GM19351 (cell line): ENCODE measurements around the gene PCBP3.
"Not testable (repeated sequence)": the region's sequence is repeated elsewhere in the genome, so short reads cannot be mapped to it uniquely, and the experiment has no call there.

ENCODE experiments used
- ATAC-seq: cut with Tn5 transposase; IDR thresholded peaks from one replicate; pipeline ENCODE4 v1.9.1; 2021; ENCODE audit warnings: mild to moderate bottlenecking, moderate library complexity; ENCODE audit not compliant: unreplicated experiment

The PCBP3 gene

GRCh38 chr21:45634511-45635183 is 8.9 kb upstream of the PCBP3 start:
- ATAC-seq, result no peak

GRCh38 chr21:45635271-45636151 is 8.0 kb upstream of the PCBP3 start:
- no peak for ATAC-seq

DNA sequence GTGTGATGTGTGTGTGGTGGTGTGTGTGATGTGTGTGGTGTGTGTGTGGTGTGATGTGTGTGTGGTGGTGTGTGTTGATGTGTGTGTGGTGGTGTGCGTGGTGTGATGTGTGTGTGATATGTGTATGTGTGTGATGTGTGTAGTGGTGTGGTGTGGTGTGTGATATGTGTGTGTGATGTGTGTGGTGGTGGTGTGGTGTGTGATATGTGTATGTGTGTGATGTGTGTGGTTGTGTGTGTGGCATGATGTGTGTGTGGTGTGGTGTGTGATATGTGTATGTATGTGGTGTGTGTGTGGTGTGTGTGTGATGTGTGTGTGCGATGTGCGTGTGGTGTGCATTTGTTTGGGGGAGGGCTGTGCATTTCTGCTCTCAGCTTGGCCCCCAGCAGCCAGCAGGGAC is 7.1 kb upstream of the PCBP3 start:
- ATAC-seq, result no peak

- no peak for ATAC-seq
Observed at GRCh38 chr21:45636951-45637646, 6.4 kb upstream of the PCBP3 start.

DNA sequence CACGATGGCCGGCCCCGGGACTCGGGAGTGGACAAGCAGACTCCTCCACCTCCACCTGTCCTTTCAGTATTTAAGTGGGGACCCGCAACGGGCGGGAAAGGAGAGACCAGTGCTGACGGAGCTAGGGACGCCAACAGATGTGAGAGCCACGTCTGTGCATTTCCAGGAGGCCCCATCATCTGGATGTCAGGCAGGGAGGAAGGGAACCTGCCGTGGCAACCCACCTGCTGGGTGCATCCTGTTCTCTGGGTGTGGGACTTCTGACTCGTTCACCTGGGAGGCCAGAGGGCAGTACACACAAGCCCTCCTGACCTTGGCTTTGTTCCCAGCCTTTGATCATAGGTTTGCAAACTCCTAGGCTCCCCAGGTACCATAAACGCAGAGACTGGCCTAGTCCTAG is 5.6 kb upstream of the PCBP3 start:
- ATAC-seq, result no peak

DNA sequence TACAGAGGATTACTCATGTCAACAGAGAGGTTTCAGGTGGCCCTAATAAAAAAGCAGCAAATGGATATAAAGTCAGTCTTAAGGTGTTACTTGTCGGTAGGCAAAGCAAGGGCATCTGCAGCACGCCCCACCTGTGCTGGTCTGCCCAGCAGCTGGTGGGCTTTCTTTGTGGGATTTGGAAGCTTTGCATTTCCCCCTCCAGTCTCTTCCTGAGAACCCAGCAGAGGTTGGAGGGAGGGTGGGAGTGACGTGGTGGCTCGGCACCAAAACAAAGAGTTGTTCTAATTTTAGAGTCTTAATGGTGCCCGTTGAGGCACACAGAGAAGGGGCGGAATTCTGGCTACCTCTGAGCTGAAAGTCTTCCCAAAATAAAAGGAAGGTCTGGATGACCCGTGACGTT is 4.8 kb upstream of the PCBP3 start:
- no peak for ATAC-seq

DNA sequence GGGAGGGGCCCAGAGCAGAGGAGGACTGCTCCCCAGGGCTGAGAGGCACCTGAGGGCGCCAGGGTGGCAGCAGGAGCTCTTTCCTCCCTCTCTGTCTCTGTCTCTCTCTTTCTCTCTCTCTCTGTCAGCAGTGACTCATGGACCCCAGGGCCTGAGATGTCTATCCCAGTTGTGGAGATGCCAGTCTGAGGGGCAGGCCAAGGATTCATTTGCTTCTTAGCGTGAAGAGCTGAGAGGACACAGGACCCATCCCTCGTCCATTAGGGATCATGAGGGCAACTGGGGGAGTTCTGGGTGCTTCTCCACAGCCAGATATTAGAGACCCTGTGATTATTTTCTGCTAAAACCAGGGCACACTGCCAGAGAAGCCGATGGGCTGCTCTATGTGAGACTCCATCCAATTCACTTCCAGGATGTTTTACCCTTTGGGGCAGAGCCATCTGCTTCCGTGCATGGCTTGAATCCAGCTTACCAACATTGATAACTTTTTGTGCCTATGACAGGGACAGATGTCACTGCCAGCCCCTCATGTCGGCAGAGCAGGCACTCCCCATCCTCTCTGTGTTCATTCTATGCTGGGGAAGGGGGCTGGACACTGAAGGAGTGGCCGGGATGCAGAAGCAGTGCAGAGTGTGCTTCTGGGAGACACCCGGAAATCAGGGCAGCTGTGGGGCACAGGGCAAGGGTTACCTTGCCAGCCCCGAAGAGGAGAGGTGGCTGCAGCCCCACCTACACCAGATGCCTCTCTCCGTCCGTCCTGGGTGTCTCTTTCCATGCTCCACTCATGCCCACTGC is 4.1 kb upstream of the PCBP3 start:
- ATAC-seq, result no peak

DNA sequence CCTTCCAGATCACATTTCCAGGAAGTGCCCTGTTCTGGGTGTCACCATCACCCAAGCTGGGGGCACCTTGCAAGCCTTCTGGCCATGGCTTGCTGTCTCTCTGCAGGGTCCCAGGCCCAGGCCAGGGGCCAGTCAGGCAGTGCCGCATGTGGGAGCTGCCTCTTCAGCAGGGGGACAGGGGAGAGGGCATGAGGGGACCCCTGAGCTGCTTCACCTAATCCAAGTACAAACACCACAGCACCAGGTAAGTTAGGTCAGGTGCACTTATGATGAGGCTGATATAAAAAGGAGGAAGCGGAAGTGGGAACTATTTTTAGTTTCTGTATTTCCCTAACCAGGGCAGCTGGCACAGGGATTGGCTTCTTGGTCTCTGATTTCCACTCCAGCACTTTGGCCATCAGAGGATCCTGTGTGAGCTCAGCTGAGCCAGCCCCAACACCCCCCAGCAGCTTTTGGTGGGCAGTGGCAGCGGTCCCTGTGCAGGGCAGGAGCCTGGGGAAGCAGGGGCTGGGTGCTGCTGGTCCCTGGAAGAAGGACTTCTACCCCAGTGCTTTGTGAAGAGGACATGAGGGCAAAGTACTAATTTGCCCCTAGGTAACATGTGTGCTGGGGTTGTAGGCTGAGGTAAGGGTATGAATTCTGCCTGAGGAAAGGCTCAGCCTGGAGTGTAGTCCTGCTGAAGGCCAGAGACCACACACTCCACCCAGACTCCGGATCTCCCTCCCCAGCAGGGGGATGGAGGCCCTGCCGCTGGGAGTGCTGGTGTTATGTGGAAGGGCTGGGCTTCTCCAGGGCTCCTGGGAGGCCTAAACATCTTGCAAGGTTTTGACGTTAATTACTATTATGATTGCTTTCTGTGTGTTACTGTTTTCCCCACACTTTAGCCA is 3.3 kb upstream of the PCBP3 start:
- ATAC-seq, result no peak

DNA sequence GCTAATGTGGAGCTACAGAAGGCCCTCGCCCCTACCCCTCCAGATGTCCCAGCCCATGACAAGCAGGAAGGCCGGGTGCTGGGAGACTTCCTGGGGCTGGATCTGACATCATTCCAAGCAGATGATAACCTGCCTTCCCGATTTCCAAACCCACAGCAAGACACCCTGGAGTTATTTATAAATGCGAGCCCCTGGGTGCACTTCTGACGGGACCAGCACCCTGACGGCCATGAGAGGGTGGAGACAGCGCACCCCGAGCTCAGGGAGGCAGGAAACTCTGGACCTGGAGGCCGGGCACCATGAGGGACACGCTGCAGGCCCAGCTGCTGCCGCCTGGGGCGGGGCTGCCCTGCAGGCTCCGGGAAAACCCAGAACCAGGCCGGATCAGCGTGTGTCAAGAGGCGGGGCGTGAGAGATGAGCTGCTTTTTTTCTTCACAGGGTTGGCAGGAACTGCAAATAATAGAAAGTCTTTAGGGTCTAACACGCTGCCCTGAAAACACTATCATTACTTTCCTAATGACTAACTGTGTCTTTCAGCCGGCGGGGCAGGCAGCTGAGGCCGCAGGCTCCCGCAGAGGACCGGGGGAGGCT is 2.5 kb upstream of the PCBP3 start:
- no peak for ATAC-seq

DNA sequence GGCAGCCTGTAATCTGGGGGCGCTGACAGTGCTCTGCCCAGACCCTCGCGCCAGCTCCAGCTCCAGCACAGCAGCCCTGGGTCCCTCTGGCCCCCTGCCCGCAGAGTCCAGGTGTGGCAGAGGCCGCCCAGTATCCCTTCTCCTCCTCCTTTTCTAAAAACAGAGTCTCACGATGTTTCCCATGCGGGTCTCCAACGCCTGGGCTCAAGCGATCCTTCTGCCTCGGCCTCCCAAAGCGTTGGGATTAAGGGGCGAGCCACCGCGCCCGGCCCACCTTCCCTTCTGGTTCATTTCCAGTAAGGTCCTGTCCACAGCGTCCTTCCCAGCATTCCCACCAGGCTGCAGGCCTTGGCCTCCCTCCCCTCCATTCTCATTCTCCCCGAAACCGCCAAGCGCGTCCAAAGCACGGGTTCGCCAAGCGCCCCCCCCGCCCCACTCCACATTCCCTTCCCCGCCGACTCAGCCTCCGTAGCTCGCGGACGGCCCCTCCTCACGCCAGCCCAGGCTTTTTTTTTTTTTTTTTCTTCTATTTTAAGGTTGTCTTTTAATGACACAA is 2.0 kb upstream of the PCBP3 start:
- ATAC-seq, result no peak

GRCh38 chr21:45642122-45642813 is 1.3 kb upstream of the PCBP3 start:
- ATAC-seq, result no peak

DNA sequence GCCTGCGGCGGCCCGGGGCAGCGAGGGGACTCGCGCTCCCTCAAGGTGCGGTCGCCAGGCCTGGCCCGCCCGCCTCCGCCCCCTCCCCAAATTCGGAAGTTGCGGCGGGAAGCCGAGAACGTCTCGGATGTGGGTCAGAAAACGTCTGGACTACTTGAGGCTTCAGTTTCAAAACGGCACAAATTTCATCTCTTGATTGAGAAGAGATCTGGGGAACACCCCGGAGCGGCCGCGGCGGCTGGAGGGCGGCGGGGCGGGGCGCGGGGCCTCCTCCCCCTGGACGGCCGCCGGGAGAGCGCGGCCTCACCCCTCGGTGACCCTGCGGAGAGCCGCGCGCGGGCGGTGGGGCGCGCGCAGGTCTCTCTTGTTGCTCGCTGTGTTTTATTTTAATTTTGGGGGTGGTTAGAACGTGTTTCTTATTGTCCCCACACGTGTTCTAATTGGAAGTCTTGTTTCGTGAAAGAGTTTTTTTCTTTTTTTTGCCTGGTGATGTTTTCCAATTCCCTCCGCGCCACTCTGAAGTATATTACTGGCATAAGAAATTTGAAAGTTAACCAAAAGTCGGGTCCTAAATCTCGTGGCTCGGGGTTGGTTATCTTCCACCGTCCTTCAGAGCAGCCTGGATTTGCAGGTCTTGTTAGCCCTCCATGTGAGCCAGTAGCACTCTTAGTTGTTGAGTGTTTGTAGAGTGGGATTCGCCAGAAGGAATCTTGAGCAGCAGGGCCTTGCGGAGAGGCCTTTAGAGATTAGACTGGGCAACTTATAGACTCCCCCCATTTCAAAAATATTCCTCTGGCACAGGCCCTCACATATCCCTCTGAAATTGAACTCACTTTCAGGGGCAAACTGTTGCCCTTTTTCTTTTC is 749 bp downstream of the PCBP3 start:
- no peak for ATAC-seq

GRCh38 chr21:45651921-45652320 is 8.4 kb downstream of the PCBP3 start:
- ATAC-seq, result no peak

GRCh38 chr21:45655124-45655523 is 11.6 kb downstream of the PCBP3 start:
- ATAC-seq, result no peak

DNA sequence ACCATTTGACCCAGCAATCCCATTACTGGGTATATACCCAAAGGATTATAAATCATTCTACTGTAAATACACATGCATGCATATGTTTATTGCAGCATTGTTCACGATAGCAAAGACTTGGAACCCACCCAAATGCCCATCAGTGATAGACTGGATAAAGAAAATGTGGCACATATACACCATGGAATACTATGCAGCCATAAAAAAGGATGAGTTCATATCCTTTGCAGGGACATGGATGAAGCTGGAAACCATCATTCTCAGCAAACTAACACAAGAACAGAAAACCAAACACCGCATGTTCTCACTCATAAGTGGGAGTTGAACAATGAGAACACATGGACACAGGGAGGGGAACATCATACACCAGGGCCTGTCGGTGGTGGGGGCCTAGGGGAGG is 12.6 kb downstream of the PCBP3 start:
- not testable (repeated sequence) for ATAC-seq

- not testable (repeated sequence) for ATAC-seq
Observed at GRCh38 chr21:45661913-45662622, 18.5 kb downstream of the PCBP3 start.

GRCh38 chr21:45662623-45663245 is 19.2 kb downstream of the PCBP3 start:
- not testable (repeated sequence) for ATAC-seq
